Measurements from ENCODE around the gene ZSWIM1. TPM values are rescaled to one million over a fixed set of nuclear protein-coding genes. Genes with fewer than 3 reads are reported as not detected.

Gene ZSWIM1
- 6.1 to 7.0 TPM (median 6.6 TPM) in 5 replicates for total RNA-seq (2022; extraction: Qiagen RNA extraction; ENCODE audit: low read depth)

DNA sequence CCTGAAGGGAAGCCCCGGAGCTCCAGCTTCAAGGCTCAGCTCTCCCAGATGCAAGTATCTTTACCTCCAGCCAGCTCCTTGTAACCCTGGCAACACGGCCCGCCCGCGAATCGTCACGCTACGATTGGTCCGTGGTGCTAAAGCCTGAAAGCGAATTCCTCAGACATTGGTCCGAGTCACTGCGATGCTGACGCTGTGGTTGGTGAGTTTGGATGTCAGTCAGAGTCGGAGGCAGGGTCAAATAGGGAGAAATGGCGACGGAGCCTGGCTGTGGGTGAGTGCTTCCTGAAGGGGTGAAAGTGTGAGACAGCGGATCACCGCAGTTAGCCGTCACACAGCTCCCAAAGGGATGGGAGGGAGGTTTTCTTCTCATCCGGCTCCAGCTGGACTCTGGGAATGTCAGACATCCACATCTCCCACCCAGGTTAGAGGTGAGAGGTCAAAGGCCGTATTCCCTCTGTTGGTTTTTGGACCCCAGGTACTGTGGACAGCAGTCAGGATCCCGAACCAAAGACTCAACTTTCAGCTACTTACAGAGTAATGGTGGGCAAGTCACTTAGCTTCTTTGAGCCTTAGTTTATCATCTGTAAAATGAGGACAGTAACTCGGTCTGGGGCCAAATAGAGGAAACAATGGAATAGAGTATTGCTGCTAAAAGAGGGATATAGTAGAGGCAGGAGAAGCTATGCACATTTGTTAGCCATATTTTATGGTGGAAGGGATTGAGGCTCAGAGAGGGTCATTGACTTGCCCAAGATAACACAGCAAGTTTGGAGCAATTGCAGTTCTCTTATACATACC is at the start of gene ZSWIM1:
Gene ZSWIM1, plus strand, starts transcription at position 240 of the 801 bp plus-strand sequence. CDS start 1,366 bp downstream, outside the sequence.

DNA sequence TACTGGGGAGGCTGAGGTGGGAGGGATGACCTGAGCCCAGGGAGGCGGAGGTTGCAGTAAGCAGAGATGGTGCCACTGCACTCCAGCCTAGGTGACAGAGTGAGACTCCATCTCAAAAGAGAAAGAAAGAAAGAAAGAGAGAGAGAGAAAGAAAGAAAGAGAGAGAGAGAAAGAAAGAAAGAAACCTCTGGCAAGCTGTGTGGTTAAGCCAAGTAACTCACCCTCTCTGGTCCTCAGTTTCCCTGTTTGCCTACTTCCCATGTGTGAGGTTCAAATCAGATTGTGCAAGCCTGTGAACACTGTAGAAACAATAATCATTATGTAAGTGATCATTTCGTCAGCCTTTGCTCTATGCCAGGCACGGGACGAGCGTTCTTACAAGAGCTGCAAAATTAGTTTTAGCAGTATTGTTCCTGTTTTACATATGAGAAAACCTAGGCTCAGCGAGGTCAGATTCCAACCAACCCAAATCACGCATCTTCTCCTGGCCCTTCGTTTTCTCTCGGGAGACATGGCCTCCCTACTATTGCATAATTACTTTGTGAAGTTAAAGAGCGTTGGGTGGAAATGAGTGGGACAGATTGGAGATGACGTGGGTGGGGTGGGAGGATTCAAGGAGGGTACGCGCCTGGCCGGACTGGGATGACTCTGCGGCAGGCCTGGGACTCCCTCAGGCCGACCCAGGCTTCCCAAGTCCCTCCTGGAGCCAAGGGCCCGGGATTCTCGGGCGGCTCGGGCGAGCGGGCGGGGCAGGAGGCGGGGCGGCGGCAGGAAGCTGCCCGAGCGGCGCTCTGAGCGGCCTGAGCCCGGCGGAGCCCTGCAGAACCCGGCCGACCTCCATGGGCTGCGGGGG is 47.8 kb upstream of the ZSWIM1 start, which contains the start of gene SNX21:
Gene SNX21, plus strand, starts transcription at position 770 of the 853 bp plus-strand sequence. CDS start 121 bp downstream, outside the sequence.

DNA sequence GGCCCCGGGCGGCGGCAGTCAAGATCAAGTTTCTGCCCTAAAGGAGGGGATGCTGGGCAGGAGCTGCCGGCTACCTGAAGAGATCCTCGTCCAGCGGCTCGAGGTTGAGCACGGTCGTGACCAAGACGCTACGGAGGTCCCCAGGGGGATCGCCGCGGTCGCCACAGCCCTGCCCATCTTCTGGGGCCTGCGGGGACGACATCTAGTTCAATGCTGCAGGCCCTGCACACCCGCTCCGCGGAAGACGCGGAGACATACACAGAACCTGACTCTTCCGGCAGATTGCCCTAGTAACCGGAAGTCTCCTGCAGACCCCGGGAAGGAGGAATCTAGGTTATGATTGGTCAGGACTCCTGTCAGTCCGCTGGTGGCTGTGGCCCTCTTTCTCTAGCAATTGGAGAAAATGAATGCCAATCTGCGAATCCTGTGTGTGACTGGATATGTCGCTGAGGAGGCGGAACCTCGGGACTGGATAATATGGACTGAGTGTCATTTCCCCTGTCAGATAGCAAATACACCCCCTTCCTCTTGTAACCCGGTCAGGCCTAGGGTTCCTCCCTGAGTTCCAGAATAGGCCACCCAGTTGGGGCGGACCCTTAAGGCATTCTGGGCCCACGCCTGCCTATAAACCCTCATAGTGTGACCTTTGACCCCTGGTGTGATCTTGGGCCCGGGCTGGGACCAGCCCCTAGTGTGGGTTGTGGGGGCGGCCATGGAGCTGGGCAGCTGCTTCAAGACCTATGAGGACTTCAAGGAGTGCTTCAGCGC is 23.7 kb upstream of the ZSWIM1 start, which contains the start of the genes ACOT8 and ZSWIM3:
Gene ACOT8, minus strand, starts transcription at position 279 of the 768 bp plus-strand sequence. Its CDS starts 77 bp downstream, at position 202.
Gene ZSWIM3, plus strand, starts transcription at position 501 of the 768 bp plus-strand sequence. Its CDS starts 212 bp downstream, at position 713.

DNA sequence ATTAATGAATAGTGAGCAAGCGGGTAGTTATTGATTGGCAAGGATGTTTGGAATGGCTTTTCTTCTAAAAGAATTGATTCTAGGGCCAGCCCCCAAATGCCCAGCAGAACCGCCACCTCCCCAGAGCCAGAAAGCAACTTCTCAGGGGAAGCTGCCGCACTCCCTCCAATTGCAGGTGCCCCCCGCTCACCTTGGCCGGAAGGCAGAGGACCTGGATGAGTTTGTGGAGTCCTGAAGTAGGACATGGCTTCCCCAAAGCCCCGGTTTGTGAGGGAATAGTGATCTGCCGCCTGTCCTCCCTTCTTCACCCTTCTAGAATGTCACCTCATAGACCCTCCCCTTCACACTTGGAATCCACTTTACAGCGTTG is 6.3 kb downstream of the ZSWIM1 start, which contains the start of gene SPATA25:
Gene SPATA25, minus strand, starts transcription at position 277 of the 370 bp plus-strand sequence. Its CDS starts 32 bp downstream, at position 245.

DNA sequence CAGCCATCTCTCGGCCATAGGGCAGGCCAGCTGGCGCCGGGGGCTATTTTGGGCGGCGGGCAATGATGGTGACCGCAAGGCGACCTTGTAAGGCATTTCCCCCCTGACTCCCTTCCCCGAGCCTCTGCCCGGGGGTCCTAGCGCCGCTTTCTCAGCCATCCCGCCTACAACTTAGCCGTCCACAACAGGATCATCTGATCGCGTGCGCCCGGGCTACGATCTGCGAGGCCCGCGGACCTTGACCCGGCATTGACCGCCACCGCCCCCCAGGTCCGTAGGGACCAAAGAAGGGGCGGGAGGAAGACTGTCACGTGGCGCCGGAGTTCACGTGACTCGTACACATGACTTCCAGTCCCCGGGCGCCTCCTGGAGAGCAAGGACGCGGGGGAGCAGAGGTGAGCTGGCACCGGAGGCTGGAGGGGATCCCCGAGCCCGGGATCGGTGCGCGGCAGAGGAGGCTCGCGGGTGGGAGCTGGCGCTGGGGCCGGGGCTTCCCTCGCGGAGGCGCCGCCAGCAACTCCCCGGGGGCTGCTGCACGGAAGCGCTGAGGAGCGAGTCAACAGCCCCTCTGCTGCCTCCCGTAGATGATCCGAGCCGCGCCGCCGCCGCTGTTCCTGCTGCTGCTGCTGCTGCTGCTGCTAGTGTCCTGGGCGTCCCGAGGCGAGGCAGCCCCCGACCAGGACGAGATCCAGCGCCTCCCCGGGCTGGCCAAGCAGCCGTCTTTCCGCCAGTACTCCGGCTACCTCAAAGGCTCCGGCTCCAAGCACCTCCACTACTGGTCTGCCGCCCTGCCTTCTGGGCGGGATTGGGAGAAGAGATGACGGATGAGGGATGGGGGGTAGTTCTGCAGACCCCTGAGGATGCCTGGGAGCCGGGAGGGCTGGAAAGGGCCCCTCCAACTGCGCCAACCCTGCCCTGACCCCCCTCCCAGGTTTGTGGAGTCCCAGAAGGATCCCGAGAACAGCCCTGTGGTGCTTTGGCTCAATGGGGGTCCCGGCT is 10.3 kb downstream of the ZSWIM1 start, which contains the start of the genes CTSA and NEURL2:
Gene CTSA, plus strand, starts transcription at position 351 of the 999 bp plus-strand sequence. Its CDS starts 234 bp downstream, at position 585.
Gene NEURL2, minus strand, starts transcription at position 224 of the 999 bp plus-strand sequence. Its CDS starts 217 bp downstream, at position 7.

DNA sequence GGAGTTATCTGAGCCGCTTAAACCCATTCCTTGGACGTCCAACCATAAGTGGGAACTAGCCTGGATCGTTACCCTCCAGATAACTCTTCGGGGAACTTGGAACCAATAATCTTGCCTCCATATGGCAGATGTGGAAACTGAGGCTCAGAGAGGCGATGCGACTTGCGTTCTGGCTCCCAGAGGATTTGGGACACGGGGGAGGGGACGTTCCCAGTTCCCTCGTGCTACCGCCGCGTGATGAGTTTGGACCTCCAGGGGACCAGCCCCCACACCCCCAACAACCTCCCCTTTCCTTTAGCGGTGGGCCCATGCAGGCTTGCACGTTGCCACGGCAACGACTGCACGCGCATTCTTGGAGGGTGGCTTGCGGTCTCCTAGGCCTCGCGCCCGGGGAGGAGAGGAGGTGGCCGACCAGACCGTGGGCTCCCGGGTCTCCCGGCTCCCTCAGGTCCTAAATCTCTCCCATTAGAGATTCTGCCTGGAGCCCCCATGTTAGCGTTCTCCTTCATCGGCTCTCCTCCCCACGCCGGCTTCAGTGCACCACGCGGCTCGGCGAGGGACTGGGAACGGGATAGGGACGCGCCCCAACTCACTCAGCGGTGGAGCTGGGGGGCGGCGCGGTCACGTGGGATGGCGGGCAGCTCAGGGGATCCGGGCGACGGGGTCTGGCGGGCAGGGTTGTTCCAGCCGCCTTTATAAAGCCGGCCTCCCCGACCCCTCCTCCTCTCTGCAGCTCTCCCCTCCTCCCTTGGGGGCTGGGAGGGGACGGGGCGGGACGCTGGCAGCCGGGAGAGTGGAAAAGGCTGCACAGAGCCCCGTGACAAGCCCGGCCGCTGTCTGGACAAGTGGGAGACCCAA is 30.7 kb downstream of the ZSWIM1 start, which contains the start of gene PLTP:
Gene PLTP, minus strand, starts transcription at position 670 of the 858 bp plus-strand sequence. CDS start 703 bp downstream, outside the sequence.

Other genes starting within 250 kb of the ZSWIM1 start
- not detected in 5 replicates for gene WFDC9, start 249.9 kb upstream of the ZSWIM1 start, total RNA-seq (2022; extraction: Qiagen RNA extraction; ENCODE audit: low read depth)
- gene WFDC11, start 211.0 kb upstream of the ZSWIM1 start, total RNA-seq (2022; extraction: Qiagen RNA extraction; ENCODE audit: low read depth) = not detected in 5 replicates
- gene WFDC13, start 179.2 kb upstream of the ZSWIM1 start, total RNA-seq (2022; extraction: Qiagen RNA extraction; ENCODE audit: low read depth) = not detected in 5 replicates
- gene WFDC10B, start 176.2 kb upstream of the ZSWIM1 start, total RNA-seq (2022; extraction: Qiagen RNA extraction; ENCODE audit: low read depth) = not detected in 5 replicates
- not detected in 5 replicates for gene SPINT4, start 158.9 kb upstream of the ZSWIM1 start, total RNA-seq (2022; extraction: Qiagen RNA extraction; ENCODE audit: low read depth)
- 0.28 TPM in 1 of 5 replicates, not detected in the others for gene WFDC3, start 89.3 kb upstream of the ZSWIM1 start, total RNA-seq (2022; extraction: Qiagen RNA extraction; ENCODE audit: low read depth)
- 32.5 to 40.1 TPM (median 37.4 TPM) in 5 replicates for gene DNTTIP1, start 89.3 kb upstream of the ZSWIM1 start, total RNA-seq (2022; extraction: Qiagen RNA extraction; ENCODE audit: low read depth)
- gene UBE2C, start 68.6 kb upstream of the ZSWIM1 start, total RNA-seq (2022; extraction: Qiagen RNA extraction; ENCODE audit: low read depth) = 226 to 288 TPM (median 250 TPM) in 5 replicates
- gene TNNC2, start 53.9 kb upstream of the ZSWIM1 start, total RNA-seq (2022; extraction: Qiagen RNA extraction; ENCODE audit: low read depth) = 0.22 to 0.48 TPM (median 0.31 TPM) in 3 of 5 replicates, not detected in the others
- 9.4 to 12.4 TPM (median 10.7 TPM) in 5 replicates for gene SNX21, start 47.4 kb upstream of the ZSWIM1 start, total RNA-seq (2022; extraction: Qiagen RNA extraction; ENCODE audit: low read depth)
- 15.4 to 20.0 TPM (median 17.7 TPM) in 5 replicates for gene ACOT8, start 23.8 kb upstream of the ZSWIM1 start, total RNA-seq (2022; extraction: Qiagen RNA extraction; ENCODE audit: low read depth)
- gene ZSWIM3, start 23.6 kb upstream of the ZSWIM1 start, total RNA-seq (2022; extraction: Qiagen RNA extraction; ENCODE audit: low read depth) = 1.4 to 1.6 TPM (median 1.6 TPM) in 5 replicates
- gene SPATA25, start 6.4 kb downstream of the ZSWIM1 start, total RNA-seq (2022; extraction: Qiagen RNA extraction; ENCODE audit: low read depth) = 0.23 to 0.87 TPM (median 0.66 TPM) in 5 replicates
- gene NEURL2, start 10.0 kb downstream of the ZSWIM1 start, total RNA-seq (2022; extraction: Qiagen RNA extraction; ENCODE audit: low read depth) = 0.88 to 1.5 TPM (median 1.4 TPM) in 5 replicates
- gene CTSA, start 10.1 kb downstream of the ZSWIM1 start, total RNA-seq (2022; extraction: Qiagen RNA extraction; ENCODE audit: low read depth) = 92.6 to 141 TPM (median 119 TPM) in 5 replicates
- gene PLTP, start 30.9 kb downstream of the ZSWIM1 start, total RNA-seq (2022; extraction: Qiagen RNA extraction; ENCODE audit: low read depth) = 1.3 to 2.3 TPM (median 2.0 TPM) in 5 replicates
- 27.7 to 35.6 TPM (median 32.2 TPM) in 5 replicates for gene PCIF1, start 53.5 kb downstream of the ZSWIM1 start, total RNA-seq (2022; extraction: Qiagen RNA extraction; ENCODE audit: low read depth)
- gene ZNF335, start 91.0 kb downstream of the ZSWIM1 start, total RNA-seq (2022; extraction: Qiagen RNA extraction; ENCODE audit: low read depth) = 6.6 to 10.0 TPM (median 9.5 TPM) in 5 replicates
- 0.43 to 1.1 TPM (median 0.50 TPM) in 5 replicates for gene MMP9, start 127.7 kb downstream of the ZSWIM1 start, total RNA-seq (2022; extraction: Qiagen RNA extraction; ENCODE audit: low read depth)
- 12.4 to 17.2 TPM (median 15.6 TPM) in 5 replicates for gene SLC12A5, start 148.0 kb downstream of the ZSWIM1 start, total RNA-seq (2022; extraction: Qiagen RNA extraction; ENCODE audit: low read depth)
- gene NCOA5, start 208.7 kb downstream of the ZSWIM1 start, total RNA-seq (2022; extraction: Qiagen RNA extraction; ENCODE audit: low read depth) = 20.4 to 25.6 TPM (median 22.5 TPM) in 5 replicates
- 3.4 to 5.4 TPM (median 4.3 TPM) in 5 replicates for gene CD40, start 237.1 kb downstream of the ZSWIM1 start, total RNA-seq (2022; extraction: Qiagen RNA extraction; ENCODE audit: low read depth)